Breast epithelium (tissue), 3 donors: Measurements from ENCODE around the gene TRIM61.
"Not testable (repeated sequence)": the region's sequence is repeated elsewhere in the genome, so short reads cannot be mapped to it uniquely, and the experiment has no call there.

Source experiments
- POLR2A ChIP-seq: fragments of 450-650 bp; IDR thresholded peaks from one replicate; pipeline ENCODE4 v1.6.1; 2016; ENCODE audit warnings: antibody characterized with exemption, mild to moderate bottlenecking, moderate library complexity
- POLR2AphosphoS5 ChIP-seq, 3 donors: sonication (generic); formaldehyde crosslinking; IDR thresholded peaks; one replicate each; pipeline ENCODE4 v1.6.1; 2017; ENCODE audit warnings: antibody characterized with exemption in 3 of 3
- TF ChIP-seq, protein P1 (sequence below), 3 donors: fragments of 450-650 bp; IDR thresholded peaks; one replicate each; pipeline ENCODE4 v1.5.1; 2016 to 2017; ENCODE audit warnings: antibody characterized with exemption in 3 of 3, mild to moderate bottlenecking in 3 of 3, moderate library complexity in 3 of 3

DNA sequence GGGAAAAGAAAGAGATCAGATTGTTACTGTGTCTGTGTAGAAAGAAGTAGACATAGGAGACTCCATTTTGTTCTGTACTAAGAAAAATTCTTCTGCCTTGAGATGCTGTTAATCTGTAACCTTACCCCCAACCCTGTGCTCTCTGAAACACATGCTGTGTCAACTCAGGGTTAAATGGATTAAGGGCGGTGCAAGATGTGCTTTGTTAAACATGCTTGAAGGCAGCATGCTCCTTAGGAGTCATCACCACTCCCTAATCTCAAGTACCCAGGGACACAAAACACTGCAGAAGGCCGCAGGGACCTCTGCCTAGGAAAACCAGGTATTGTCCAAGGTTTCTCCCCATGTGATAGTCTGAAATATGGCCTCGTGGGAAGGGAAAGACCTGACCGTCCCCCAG is 24.5 kb upstream of the TRIM61 start:
- TF ChIP-seq, protein P1, sequence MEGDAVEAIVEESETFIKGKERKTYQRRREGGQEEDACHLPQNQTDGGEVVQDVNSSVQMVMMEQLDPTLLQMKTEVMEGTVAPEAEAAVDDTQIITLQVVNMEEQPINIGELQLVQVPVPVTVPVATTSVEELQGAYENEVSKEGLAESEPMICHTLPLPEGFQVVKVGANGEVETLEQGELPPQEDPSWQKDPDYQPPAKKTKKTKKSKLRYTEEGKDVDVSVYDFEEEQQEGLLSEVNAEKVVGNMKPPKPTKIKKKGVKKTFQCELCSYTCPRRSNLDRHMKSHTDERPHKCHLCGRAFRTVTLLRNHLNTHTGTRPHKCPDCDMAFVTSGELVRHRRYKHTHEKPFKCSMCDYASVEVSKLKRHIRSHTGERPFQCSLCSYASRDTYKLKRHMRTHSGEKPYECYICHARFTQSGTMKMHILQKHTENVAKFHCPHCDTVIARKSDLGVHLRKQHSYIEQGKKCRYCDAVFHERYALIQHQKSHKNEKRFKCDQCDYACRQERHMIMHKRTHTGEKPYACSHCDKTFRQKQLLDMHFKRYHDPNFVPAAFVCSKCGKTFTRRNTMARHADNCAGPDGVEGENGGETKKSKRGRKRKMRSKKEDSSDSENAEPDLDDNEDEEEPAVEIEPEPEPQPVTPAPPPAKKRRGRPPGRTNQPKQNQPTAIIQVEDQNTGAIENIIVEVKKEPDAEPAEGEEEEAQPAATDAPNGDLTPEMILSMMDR (IDR thresholded peaks at IDR 0.05): not testable (repeated sequence)
- TF ChIP-seq POLR2AphosphoS5 (IDR thresholded peaks at IDR 0.05); POLR2A: not testable (repeated sequence)
